ENCODE results near the gene DARS2.

DARS2 gene

DNA sequence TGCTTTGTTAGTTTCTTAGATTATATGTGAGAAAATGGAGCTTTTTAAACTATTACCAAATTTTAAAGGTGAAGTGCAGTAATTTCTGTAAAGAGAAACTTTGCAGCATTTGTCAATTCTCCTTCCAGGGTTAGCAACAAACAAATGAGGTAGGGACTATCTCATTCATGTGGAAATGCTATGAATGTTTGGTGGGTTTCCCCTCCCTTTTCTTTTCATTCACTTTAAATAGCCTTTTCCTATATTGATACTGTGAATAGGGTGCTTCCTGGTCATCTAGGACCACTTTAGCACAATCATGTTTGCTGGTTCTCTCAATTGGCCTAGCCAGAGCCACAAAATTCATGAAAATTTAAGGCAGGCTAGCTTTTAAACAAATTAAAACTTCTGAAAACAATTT is 64.3 kb downstream of the DARS2 start:
- no peak for DNase-seq

DNA sequence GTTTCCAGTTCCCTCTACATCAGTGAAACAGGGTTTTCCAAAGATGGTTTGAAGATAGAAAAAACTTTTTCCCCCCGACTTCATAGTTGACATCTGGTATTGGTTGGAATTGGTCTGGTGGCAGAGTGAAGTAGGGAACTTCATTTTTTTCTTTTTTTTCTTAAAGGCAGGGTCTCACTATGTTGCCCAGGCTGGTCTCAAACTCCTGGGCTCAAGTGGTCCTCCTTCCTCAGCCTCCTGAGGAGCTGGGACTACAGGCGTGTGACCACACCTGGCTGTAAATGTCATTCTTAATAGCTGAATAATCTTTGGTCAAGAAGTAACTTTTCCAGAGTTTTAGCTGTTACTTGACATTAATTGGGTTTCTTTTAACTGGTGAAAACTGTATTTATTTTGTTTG is 65.4 kb downstream of the DARS2 start:
- no peak for DNase-seq

DNA sequence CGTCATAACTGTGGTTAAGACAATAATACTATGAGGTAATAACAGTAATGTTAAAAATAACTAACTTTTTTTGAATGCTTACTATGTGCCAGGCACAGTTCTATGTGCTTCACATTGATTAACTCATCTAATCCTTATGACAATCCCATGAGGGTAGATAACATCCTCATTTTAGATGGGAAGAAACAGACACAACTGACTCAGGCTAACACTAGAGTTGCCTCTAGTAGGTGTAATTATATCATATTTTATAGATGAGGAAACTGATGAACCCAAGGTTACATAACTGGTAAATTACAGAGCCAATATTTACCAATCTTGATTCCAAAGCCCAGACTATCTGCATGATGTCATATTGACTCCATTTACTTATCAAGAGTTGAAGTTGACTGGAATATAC is 69.1 kb downstream of the DARS2 start:
- no peak for DNase-seq

DNA sequence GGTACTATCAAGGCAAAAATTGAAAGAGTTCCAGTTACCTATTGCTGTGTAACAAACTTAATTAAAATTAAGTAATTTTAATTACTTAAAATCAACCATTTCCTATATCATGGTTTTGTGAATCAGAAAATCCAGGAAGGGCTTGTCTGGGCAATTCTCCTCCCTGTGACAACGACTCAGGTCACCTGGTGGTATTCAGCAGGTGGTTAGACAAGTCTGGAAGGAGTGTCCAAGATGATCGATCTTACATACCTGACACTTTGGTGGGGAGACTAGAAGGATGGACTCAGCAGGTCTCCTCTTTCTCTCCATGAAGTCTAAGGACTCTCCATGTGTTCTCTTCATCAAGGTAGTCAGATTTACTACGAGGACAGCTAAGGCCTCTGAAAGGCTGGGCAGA is 69.7 kb downstream of the DARS2 start:
- DNase-seq, result no peak

DNA sequence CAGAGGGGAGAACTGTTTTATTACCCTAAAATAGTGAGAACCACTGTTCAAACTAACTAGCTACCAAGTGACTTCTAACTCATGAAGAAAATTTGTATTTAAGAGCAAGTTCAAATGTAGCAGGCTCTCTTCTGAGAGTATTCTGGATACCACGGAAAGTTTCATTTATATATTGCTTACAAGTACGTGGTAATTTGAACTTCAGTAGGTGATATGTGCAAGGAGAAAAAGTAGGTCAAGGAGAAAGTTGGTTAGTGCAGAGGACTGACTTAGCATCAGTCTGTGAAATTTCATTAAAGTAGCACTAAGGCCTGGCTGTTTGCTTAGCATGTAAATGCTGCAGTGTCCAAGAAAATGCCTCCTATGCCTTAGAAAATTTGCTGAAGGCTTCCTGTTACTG is 76.0 kb downstream of the DARS2 start:
- DNase-seq, result no peak

DNA sequence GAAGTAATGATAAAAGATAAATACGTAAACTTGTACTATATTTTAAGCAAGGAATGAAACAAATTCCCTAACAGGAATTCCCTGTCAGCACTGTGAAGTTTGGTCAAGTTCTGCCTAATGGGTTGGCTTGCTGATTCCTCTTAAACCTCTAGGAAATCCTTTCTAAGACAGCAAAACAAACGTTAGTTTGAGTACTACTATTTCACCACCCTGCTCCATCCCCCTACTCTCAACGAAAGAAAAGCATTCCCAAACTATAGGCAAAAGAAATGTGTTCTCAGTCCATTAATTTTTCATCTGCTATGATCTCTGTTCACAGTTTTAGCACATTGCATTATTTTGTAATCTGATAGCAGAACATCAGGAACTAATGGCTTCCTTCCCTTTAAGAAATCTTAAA is 76.5 kb downstream of the DARS2 start:
- no peak for DNase-seq

DNA sequence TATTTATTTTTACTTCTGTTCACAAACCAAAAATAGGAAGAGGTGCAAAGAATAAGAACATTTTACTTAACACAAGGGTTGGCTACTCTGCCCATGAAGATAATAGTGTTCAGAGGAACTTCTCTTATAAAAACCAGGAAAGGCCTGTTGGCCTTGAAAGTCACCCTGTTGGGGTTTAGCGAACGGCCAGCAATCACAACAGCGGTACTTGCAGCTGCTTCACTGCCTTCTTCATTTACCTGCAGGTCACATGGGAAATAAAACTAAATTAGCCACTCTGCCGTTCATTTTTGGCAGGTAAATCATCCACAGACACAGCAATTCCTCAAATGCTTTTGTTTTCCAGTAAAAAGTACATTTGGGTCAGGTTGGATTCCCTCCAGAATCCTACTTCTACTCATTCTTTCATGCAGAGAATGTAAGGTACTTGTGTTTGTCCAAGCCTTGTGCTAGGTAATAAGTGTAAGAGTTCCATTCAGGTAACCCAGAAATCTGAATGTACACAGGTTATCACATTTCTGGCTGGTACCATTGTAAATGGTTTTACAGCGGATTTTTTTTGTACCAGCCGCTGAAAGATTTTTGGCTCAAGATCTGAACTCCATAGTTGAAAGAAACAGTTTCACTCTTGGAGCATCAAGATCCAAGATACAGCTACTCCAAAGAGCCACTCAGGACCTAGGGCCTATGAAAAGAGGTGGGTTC is 79.5 kb downstream of the DARS2 start:
- DNase-seq, result no peak
